Activated CD8-positive, alpha-beta memory T cell treated with anti-CD3 and anti-CD28 coated beads for 4 hours (primary cell): ENCODE data around the gene NPAS2.

Experiments used
- DNase-seq, 2 donors: peaks; one replicate each; pipeline ENCODE4 v3.0.0-alpha.2; 2020; ENCODE audit warnings: low read depth in 2 of 2

Gene NPAS2

GRCh38 chr2:100905132-100905805 lies 85.3 kb downstream of the NPAS2 start:
- no peak for DNase-seq

- no peak for DNase-seq
Observed at GRCh38 chr2:100906131-100906530, 86.2 kb downstream of the NPAS2 start.

GRCh38 chr2:100906679-100907078 lies 86.7 kb downstream of the NPAS2 start:
- no peak for DNase-seq

GRCh38 chr2:100907832-100908231 lies 87.9 kb downstream of the NPAS2 start:
- no peak for DNase-seq

DNA sequence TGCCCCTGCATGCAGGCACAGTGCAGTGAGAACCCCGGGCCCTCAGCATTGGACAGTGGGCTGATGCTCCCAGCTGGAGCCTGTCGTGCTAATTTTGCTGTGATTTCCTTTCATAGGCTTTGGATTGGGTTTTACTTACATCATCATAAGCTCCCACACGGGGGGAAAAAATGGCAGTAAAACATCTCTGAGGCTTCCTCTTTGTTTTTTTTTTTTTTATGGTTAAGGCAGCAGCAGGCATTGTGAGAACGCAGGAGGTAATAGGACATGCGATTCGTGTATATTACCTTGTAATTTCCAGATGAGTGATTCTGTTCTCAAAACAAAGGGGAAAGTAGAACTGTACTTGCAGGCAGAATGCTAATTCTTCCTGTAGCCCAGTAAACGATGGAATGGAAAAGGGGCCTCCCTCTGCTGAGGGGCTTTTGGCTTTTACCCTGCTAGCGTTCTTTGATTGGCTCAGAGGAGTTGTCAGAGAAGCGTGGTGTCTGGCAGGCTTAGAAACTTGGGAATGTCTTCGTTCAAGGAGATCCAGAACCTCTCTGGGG lies 89.7 kb downstream of the NPAS2 start:
- DNase-seq = no peak

DNA sequence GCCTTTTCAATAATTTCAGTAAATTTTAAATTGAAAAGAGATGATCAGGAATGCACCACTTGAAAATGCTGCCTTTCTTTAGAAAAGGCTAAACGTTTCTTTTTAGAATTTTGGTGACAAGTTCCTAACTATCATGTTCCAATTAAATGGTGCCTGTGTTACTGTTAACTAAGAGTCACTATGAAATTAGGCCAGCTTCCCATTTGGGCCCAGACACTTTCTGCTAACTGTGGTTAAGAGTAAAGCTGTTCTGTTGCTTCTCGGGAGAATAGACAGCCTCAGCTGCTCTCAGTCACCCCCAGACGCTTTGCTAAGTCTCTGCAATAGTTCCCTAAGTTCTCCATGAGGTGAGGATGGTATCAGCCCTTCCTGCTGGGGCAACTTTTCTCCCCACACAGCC lies 90.2 kb downstream of the NPAS2 start:
- no peak for DNase-seq

GRCh38 chr2:100919316-100919715 lies 99.4 kb downstream of the NPAS2 start:
- DNase-seq = no peak

GRCh38 chr2:100921685-100922161 lies 101.8 kb downstream of the NPAS2 start:
- no peak for DNase-seq

DNA sequence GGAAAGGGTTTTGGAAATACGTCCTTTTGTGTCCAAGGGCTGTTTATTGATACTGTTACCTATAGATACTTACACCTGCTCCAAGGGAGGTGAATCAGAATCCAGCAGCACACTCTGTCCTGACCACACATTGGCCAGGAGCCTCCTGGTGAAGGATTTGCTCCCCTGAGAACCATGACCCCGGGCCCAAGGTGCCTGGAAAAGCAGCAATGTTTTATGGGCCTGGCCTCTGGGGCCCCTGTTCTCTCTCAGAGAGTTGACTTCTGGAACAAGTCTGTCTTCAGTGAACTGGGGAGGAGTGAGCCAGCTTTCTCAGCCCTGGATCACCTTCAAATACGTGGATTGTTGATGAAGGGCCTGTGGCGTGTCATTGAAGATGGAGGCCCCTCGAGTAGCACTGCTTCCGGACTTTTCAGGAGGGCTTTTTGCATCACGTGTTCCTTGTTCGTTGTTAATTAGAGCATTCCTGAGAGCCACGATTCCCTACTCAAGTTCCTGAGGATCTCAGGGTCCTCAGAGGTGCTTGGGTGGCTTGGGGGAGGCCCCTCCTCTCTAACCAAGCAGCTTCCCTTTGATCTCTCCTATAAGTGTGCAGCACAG lies 103.6 kb downstream of the NPAS2 start:
- DNase-seq = no peak

- DNase-seq = no peak
Observed at GRCh38 chr2:100924122-100924519, 104.2 kb downstream of the NPAS2 start.

DNA sequence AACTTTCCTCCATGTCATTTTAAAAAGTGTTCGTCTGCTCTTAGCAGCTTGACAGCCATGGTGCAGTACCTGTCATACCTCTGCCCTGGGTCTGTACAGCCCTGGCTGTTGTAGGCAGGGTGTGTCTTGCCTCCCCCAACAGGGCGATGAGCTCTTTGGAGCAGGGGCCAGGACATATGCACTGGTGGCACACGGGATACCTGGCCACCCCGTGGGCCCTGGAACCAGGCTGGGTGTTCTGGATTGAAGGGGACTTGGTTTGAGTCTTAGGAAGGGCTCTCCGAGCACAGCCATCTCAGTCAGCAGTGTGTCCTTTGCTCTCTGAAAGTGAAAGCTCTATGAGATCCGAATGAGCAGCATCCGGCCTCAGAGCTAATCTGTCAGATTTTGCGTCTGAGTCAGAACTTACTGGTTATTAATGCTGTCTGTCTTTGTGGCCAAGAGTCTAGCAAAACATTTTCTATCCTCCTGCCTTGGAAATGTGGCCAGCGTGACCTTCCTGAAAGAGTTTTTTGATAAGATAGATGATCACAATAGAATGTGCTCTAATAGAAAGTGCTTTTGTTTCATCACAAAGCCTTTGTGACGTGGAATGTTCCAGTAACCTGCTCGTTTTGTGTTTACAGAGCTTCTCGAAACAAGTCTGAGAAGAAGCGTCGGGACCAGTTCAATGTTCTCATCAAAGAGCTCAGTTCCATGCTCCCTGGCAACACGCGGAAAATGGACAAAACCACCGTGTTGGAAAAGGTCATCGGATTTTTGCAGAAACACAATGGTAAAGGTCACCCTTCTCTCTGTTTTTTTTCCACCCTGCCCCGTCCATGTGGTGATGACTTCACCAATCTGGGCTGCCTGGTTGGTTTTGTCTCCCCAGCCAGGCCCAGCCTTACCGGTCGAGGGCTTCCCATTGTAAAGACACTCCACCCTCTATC lies 104.8 kb downstream of the NPAS2 start:
- DNase-seq = no peak

- DNase-seq = no peak
Observed at GRCh38 chr2:100928235-100928634, 108.3 kb downstream of the NPAS2 start.

DNA sequence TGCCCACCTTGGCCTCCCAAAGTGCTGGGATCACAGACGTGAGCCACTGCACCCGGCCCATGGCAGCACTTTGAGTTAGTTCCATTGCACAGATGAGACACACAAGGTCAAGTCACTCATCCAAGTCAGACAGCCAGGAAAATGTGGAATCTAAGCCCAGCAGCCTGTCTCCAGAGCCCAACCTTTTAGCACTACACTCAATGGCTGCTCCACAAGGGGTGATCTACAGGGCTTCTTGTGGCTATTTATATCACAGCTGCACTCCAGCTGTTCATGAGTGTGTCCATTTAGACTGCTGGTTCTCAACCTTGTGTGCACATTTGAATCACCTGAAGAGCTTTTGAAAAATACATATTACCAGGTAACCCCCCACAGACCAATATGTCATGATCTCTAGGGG lies 109.2 kb downstream of the NPAS2 start:
- no peak for DNase-seq

DNA sequence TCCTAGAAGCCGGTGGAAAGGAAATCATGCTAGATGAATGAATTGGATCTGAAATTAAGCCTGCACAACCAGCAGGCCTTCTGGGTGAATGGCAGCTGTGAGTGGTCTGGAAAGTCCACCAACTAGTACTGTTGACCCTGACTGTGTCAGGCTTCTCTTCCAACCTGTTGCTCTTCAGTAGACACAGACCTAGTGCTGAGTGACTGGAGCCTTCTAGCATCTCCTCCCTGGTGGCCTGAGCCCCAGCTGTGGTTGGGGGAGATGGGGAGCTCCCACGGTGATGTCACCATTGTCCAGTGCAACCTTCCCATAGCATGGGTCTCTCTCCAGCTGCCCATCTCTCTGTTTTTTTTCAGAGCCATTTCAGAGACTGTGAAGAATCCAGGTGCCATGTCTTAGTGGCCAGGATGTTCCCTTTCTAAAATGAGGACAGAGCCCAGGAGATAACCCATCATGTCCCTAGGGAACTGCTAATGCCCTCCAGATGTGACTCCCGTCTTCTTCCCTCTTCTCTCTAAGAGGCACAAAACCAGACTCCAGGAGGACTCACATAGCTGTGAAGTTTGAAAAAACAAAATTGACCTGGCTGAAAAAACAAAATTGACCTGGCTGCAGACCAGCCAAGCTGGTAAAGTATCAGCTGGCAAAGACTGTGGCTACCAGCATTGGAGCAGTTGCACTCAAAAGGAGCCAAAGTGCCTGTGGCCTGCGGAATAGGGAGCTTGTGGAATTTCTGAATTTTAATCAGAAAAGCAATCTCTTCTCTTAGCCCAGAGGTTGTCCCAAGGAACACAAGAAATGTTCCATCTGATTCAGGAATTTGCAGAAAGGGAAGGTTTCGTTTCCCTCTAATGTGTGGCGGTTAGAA lies 114.8 kb downstream of the NPAS2 start:
- DNase-seq = no peak

DNA sequence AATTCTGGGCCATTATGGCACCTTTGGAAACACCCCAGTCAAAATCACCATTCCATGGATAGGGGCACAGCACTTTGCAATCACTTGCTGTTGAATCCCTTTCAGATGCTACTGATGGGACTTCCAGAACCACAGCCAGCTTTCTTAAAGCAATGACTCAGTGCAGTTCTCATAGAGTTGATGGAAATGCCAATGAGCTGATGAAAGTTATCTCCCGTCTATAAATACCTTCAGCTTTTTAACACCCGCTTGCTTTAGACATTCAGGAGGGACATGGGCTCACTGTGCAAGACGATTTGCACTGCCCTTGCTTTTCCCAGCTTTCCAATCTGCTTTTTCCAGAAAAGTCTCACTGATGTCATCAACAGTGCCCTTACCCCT lies 115.4 kb downstream of the NPAS2 start:
- DNase-seq = no peak

DNA sequence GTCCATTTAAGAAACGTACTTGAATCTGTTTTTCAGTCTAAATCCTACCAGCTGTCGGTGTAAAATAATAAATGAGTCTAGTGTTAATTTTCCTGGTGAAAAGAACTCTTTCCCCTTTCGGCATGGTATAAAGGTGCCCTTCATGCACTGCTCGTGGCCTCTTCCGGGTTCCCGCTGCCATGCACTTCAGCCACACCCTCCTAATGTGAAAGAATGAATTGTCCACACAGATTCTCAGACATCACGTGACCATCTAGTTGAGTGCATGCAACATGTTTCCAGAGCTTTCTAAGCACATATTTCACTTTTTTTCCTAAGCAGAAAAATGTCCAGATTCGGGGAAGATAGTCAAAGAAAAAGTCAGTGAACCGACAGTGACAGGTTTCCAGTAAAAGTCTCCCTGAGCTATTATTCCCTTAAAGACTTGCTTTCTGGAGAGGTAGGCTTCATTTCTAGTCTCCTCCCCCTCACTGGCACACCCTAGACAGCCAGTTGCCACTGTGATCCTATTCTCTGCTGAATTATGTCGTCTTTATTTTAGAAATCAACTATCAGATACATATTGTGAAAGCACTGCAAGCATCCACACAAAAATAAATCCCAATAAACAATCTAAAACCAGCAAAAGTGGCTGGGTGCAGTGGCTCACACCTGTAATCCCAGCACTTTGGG lies 116.3 kb downstream of the NPAS2 start:
- DNase-seq = no peak

DNA sequence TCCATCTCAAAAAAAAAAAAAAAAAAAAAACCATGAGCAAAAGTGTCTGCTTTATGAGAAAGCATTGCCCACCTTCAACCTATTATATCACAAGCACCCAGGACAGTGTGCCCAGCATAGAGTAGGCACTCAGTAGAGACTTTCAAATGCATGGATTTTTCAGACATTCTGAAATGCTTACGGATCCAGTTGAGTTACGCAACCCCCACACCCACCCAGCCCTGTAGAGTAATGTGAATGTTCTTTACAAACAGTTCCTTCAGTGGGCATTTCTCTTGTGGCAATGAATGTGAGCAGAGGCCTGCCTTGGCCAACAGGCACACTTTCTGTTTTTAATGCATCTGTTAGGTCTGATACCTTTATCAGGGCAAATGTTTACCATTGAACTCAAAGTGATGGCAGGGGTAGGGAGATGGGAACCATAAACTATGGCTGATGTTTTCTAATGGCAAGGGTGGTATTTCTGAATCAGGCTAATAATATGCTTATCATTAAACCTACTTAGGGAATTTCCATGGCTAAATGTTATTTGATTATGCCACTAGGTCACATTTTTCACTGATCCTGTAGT lies 117.1 kb downstream of the NPAS2 start:
- DNase-seq = no peak

DNA sequence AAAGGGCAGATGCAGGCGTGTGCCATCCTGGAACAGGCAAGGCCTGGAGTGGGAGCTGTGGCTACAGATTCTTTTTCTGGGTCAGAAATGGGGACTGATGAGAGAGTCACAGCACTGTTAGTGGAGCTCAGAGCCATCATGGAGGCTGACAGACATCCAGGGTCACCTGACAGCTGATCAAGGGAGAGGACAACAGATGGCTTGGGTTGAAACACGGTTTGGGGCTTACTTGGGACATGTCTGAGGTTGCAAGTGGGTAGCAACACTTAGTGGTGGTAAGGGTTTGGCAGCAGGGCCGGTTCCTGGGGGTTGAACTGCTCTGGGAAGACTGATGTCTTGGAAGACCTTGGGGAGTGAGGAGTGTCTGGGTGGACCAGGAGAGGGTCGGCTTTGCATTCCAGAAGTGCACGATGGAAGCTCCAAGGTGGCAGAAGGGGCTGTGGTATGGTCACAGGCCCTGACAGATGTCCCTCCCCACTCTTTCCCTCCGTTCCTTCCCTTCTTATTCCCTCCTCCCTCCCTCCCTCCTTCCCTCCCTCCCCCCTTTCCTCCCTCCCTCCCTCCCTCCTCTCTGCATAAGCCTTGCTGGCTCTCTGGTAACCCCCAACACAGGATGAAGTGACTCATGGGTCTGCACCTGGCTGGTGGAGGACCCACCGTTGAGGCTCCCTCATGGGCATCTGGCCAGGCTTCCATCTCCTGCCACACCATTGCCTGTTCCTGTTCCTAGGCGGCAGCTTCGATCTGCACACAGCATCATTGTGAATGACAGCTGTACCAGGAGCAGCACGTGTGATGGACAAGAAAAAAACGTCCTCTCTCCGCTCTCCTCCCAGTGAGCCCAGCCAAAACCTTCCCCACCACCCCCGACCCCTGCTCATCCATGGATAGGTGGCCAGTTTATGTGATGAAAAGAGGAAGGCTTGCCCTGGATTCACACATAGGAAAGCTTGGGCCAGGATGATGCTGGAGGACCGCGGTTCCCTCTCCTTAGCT lies 118.4 kb downstream of the NPAS2 start:
- DNase-seq = no peak

GRCh38 chr2:100939445-100939844 lies 119.5 kb downstream of the NPAS2 start:
- DNase-seq = no peak
